Esophagus muscularis mucosa (tissue), 4 donors: ENCODE data around the gene LSM14B. TPM values are rescaled to one million over a fixed set of nuclear protein-coding genes. Genes with fewer than 3 reads are reported as not detected.
"Not testable (repeated sequence)": the region's sequence is repeated elsewhere in the genome, so short reads cannot be mapped to it uniquely, and the experiment has no call there.

ENCODE experiments used
- DNase-seq: peaks from one replicate; pipeline ENCODE4 v3.0.0-alpha.2; 2017; ENCODE audit errors: extremely low spot score
- H3K27ac ChIP-seq, 4 donors: fragments of 200-600 bp; sonication (generic); replicated peaks in 1 of 4; 1 replicate in 3 of 4; 2 replicates in 1 of 4; pipeline ENCODE4 v1.5.1; 2016 to 2019; ENCODE audit warnings: mild to moderate bottlenecking in 1 of 4
- H3K27me3 ChIP-seq, 4 donors: fragments of 200-600 bp; sonication (generic); one replicate each; pipeline versions ENCODE4 v1.5.1 to v1.6.0; 2016 to 2019
- H3K36me3 ChIP-seq, 4 donors: fragments of 200-600 bp; sonication (generic); one replicate each; pipeline ENCODE4 v1.5.1; 2016 to 2019
- H3K4me1 ChIP-seq, 4 donors: fragments of 200-600 bp; sonication (generic); one replicate each; pipeline ENCODE4 v1.5.1; 2016 to 2019
- H3K4me3 ChIP-seq, 4 donors: fragments of 200-600 bp; sonication (generic); 1 replicate in 2 of 4; 2 replicates in 2 of 4; pipeline ENCODE4 v1.5.1; 2016 to 2019; ENCODE audit warnings: mild to moderate bottlenecking in 4 of 4, moderate library complexity in 1 of 4
- H3K9me3 ChIP-seq, 4 donors: fragments of 200-600 bp; sonication (generic); 1 replicate in 3 of 4; 2 replicates in 1 of 4; pipeline ENCODE4 v1.5.1; 2016 to 2019
- CTCF ChIP-seq, 3 experiments: fragments of 200-600 bp in 2 of 3; fragments of 450-650 bp in 1 of 3; sonication (generic) in 2 of 3; IDR thresholded peaks; one replicate each; pipeline ENCODE4 v1.5.1; 2017 to 2019; ENCODE audit warnings: antibody characterized with exemption in 3 of 3, mild to moderate bottlenecking in 2 of 3, moderate library complexity in 1 of 3
- EP300 ChIP-seq: sonication (generic); formaldehyde crosslinking; IDR thresholded peaks from one replicate; pipeline ENCODE4 v1.6.1; 2017; ENCODE audit warnings: antibody characterized with exemption
- POLR2A ChIP-seq: fragments of 450-650 bp; IDR thresholded peaks from one replicate; pipeline ENCODE4 v1.6.1; 2017; ENCODE audit warnings: antibody characterized with exemption, moderate library complexity, mild to moderate bottlenecking, low read depth
- POLR2AphosphoS5 ChIP-seq, 2 donors: sonication (generic); formaldehyde crosslinking; IDR thresholded peaks; one replicate each; pipeline ENCODE4 v1.6.1; 2017; ENCODE audit warnings: antibody characterized with exemption in 2 of 2
- WGBS: methylation state at CpG from one replicate; pipeline ENCODE4 v1.1.5; 2018; 5-methylcytosine and 5-hydroxymethylcytosine counted together
- intact Hi-C: fragments of 100-400 bp; cut with DNase I; formaldehyde crosslinking; loops from one replicate; pipeline ENCODE4 v1.15.1; 2023
- total RNA-seq, 4 donors: library from RNA; depleted of rRNA; stranded (reverse); fragments of >200 nt; gene quantifications; one replicate each; pipeline versions ENCODE4 v1.1.0 to v1.2.1, GENCODE V29; 2016

LSM14B gene
- total RNA-seq, 4 donors from 2014 or later = 24.9 to 38.8 (median 32.4) TPM

GRCh38 chr20:62146019-62146755, 23.9 kb downstream of the LSM14B start:
- H3K4me1 ChIP-seq = peaks cover 44 to 71% (median 58%) of the 10 kb centered on the region in 4 donors

GRCh38 chr20:62147125-62147524, 24.9 kb downstream of the LSM14B start:
- Histone ChIP-seq H3K4me3 (no peak overlapping the region), H3K27ac (no peak overlapping the region), H3K27me3 (no peaks in the 10 kb centered on the region), H3K4me1 (peaks cover 34 to 66% (median 49%) of the 10 kb centered on the region in 4 donors), H3K9me3 (no peaks in the 10 kb centered on the region), H3K36me3 (peaks cover 0 to 2% (median under 1%) of the 10 kb centered on the region in 4 donors)
- WGBS = 90% methylated on average over 1 of the region's 6 CpGs
- intact Hi-C loops = no loop called here
- DNase-seq = no peak
- TF ChIP-seq POLR2A (no peak), EP300 (no peak), CTCF (IDR thresholded peaks at IDR 0.05) (no peak), POLR2AphosphoS5 (IDR thresholded peaks at IDR 0.05) (no peak)

More at GRCh38 chr20:62146019-62146755, 23.9 kb downstream of the LSM14B start:
- Histone ChIP-seq H3K9me3 (no peaks in the 10 kb centered on the region), H3K36me3 (no peaks in the 10 kb centered on the region), H3K4me3 (no peak overlapping the region), H3K27me3 (no peaks in the 10 kb centered on the region), H3K27ac (no peak overlapping the region)
- 97% methylated on average over 21 of the region's 22 CpGs for WGBS
- TF ChIP-seq CTCF (IDR thresholded peaks at IDR 0.05) (no peak), POLR2A (no peak), POLR2AphosphoS5 (IDR thresholded peaks at IDR 0.05) (no peak), EP300 (no peak)
- no peak for DNase-seq
- intact Hi-C loops = no loop called here

GRCh38 chr20:62147528-62147927, 25.3 kb downstream of the LSM14B start:
- Histone ChIP-seq H3K4me3 (no peak overlapping the region), H3K27me3 (no peaks in the 10 kb centered on the region), H3K4me1 (peaks cover 33 to 65% (median 47%) of the 10 kb centered on the region in 4 donors), H3K9me3 (no peaks in the 10 kb centered on the region), H3K27ac (no peak overlapping the region), H3K36me3 (peaks cover 0 to 6% (median 3%) of the 10 kb centered on the region in 4 donors)
- TF ChIP-seq POLR2A = no peak
- no peak for TF ChIP-seq EP300
- TF ChIP-seq POLR2AphosphoS5 (IDR thresholded peaks at IDR 0.05) = no peak
- 96% methylated on average over 9 of the region's 9 CpGs for WGBS
- no peak for DNase-seq
- intact Hi-C loops = no loop called here

- peaks cover 33 to 65% (median 47%) of the 10 kb centered on the region in 4 donors for H3K4me1 ChIP-seq
- intact Hi-C loops, DNase-seq, H3K27ac ChIP-seq, H3K4me3 ChIP-seq, H3K27me3 ChIP-seq, H3K9me3 ChIP-seq: not testable (repeated sequence)
- 100% methylated on average over 2 of the region's 10 CpGs for WGBS
- H3K36me3 ChIP-seq = peaks cover 0 to 14% (median 6%) of the 10 kb centered on the region in 4 donors
These were observed 26.1 kb downstream of the LSM14B start for GRCh38 chr20:62148383-62148782.

- Histone ChIP-seq H3K27ac (no peak overlapping the region), H3K36me3 (peaks cover 0 to 17% (median 6%) of the 10 kb centered on the region in 4 donors), H3K27me3 (no peaks in the 10 kb centered on the region), H3K9me3 (no peaks in the 10 kb centered on the region), H3K4me1 (peaks cover 33 to 65% (median 47%) of the 10 kb centered on the region in 4 donors), H3K4me3 (no peak overlapping the region)
- 85% methylated on average over 11 of the region's 20 CpGs for WGBS
- intact Hi-C loops = no loop called here
- TF ChIP-seq POLR2AphosphoS5 (IDR thresholded peaks at IDR 0.05) (no peak), CTCF (IDR thresholded peaks at IDR 0.05) (no peak), POLR2A (no peak), EP300 (no peak)
- DNase-seq = no peak
These were observed 26.6 kb downstream of the LSM14B start for GRCh38 chr20:62148908-62149314.
